DND-41 (cell line): ENCODE results near the gene MAG.

Source experiments
- ATAC-seq: fragments of 200-7000 bp; cut with Tn5 transposase; 3 replicates; pipeline ENCODE4 v1.9.1; 2021; ENCODE audit warnings: low read depth; ENCODE audit not compliant: insufficient read depth
- DNase-seq: peaks from one replicate; pipeline ENCODE4 v3.0.0-alpha.2; 2020
- H2AFZ ChIP-seq: 2 replicates; pipeline ENCODE4 v1.6.0; 2012; ENCODE audit warnings: low read depth, low read length
- H3K27ac ChIP-seq: 2 replicates; pipeline ENCODE4 v1.5.1; 2012; ENCODE audit warnings: low read length, inconsistent platforms
- H3K27me3 ChIP-seq: fragments of 200-600 bp; sonication (generic); 2 replicates; pipeline ENCODE4 v1.6.0; 2012; ENCODE audit warnings: low read length, mild to moderate bottlenecking, inconsistent platforms; ENCODE audit not compliant: insufficient read depth, poor library complexity
- H3K36me3 ChIP-seq: 2 replicates; pipeline ENCODE4 v1.5.1; 2012; ENCODE audit warnings: low read length, inconsistent platforms; ENCODE audit not compliant: insufficient read depth
- H3K4me1 ChIP-seq: 2 replicates; pipeline ENCODE4 v1.5.1; 2012; ENCODE audit warnings: mild to moderate bottlenecking, low read length; ENCODE audit not compliant: insufficient read depth
- H3K4me2 ChIP-seq: 2 replicates; pipeline ENCODE4 v1.6.0; 2012; ENCODE audit warnings: mild to moderate bottlenecking, moderate library complexity, low read length, inconsistent platforms; ENCODE audit not compliant: insufficient read depth
- H3K4me3 ChIP-seq, 2 experiments: fragments of 200-600 bp in 1 of 2; shearing (Covaris generic) in 1 of 2; 2 replicates each; pipeline ENCODE4 v1.5.1; 2012 to 2016; ENCODE audit warnings: inconsistent platforms in 2 of 2, low read length in 2 of 2, mild to moderate bottlenecking in 2 of 2, low read depth in 1 of 2, moderate library complexity in 1 of 2
- H3K79me2 ChIP-seq: 2 replicates; pipeline ENCODE4 v1.6.0; 2012; ENCODE audit warnings: low read length, inconsistent platforms; ENCODE audit not compliant: insufficient read depth
- H3K9ac ChIP-seq: 2 replicates; pipeline ENCODE4 v1.6.0; 2012; ENCODE audit warnings: low read depth, mild to moderate bottlenecking, inconsistent platforms, low read length, moderate library complexity
- H3K9me3 ChIP-seq: 2 replicates; pipeline ENCODE4 v1.5.1; 2012; ENCODE audit warnings: low read length, moderate library complexity, mild to moderate bottlenecking, inconsistent platforms; ENCODE audit not compliant: insufficient read depth, severe bottlenecking
- H4K20me1 ChIP-seq: 2 replicates; pipeline ENCODE4 v1.6.0; 2012; ENCODE audit warnings: low read length; ENCODE audit not compliant: insufficient read depth
- CTCF ChIP-seq: IDR thresholded peaks from 2 replicates; pipeline ENCODE4 v1.5.1; 2012; ENCODE audit warnings: borderline replicate concordance, low read length, moderate library complexity, mild to moderate bottlenecking; ENCODE audit not compliant: poor library complexity, severe bottlenecking; ENCODE audit errors: extremely low read depth
- EZH2 ChIP-seq: IDR thresholded peaks from 3 replicates; pipeline ENCODE4 v1.6.1; 2012; ENCODE audit warnings: borderline replicate concordance, low read depth, mild to moderate bottlenecking, moderate library complexity, low read length, inconsistent platforms; ENCODE audit not compliant: severe bottlenecking

MAG gene

DNA sequence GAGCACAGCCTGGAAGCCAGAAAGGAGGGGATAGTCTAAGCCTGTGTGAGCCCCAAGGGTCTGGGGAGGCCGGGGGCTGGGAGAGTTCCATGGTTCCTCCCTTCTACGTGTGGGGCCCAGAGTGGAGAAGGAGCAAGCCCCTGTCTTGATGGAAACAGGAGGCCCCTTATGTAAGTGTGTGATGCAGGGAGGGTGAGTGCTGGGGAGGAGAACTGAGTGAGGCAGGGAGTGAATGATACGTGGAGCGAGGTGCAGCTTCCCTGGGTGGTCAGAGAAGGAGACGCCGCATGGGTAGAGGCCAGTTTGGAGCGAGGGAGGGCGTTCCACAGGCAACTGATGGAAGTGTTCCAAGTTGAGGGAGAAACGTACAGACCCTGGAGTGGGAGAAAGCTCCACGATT is 16.0 kb downstream of the MAG start:
- Histone ChIP-seq H3K27ac (no peak overlapping the region), H4K20me1 (no peaks in the 10 kb centered on the region), H2AFZ (no peak overlapping the region), H3K36me3 (no peaks in the 10 kb centered on the region), H3K4me2 (no peak overlapping the region), H3K9ac (no peak overlapping the region), H3K27me3 (no peaks in the 10 kb centered on the region), H3K4me1 (no peaks in the 10 kb centered on the region), H3K79me2 (no peaks in the 10 kb centered on the region), H3K9me3 (no peaks in the 10 kb centered on the region), H3K4me3 (no peak overlapping the region)
- DNase-seq: no peak
- TF ChIP-seq CTCF: no peak
- no peak for TF ChIP-seq EZH2
- ATAC-seq: no peak

- H2AFZ ChIP-seq: no peak overlapping the region
- no peak overlapping the region for H3K4me2 ChIP-seq
- no peaks in the 10 kb centered on the region for H3K27me3 ChIP-seq
- no peaks in the 10 kb centered on the region for H3K36me3 ChIP-seq
- no peak for DNase-seq
- H3K9ac ChIP-seq: no peak overlapping the region
- H3K9me3 ChIP-seq: no peaks in the 10 kb centered on the region
- no peaks in the 10 kb centered on the region for H3K4me1 ChIP-seq
- H4K20me1 ChIP-seq: 0 out of 2 replicates have a peak, but pooled peaks cover under 1% of the 10 kb centered on the region
- TF ChIP-seq EZH2: no peak
- TF ChIP-seq CTCF: no peak
- no peak overlapping the region for H3K27ac ChIP-seq
- no peak overlapping the region for H3K4me3 ChIP-seq
- ATAC-seq: no peak
- H3K79me2 ChIP-seq: no peaks in the 10 kb centered on the region
Measured at GRCh38 chr19:35308910-35309309, 16.9 kb downstream of the MAG start.

DNA sequence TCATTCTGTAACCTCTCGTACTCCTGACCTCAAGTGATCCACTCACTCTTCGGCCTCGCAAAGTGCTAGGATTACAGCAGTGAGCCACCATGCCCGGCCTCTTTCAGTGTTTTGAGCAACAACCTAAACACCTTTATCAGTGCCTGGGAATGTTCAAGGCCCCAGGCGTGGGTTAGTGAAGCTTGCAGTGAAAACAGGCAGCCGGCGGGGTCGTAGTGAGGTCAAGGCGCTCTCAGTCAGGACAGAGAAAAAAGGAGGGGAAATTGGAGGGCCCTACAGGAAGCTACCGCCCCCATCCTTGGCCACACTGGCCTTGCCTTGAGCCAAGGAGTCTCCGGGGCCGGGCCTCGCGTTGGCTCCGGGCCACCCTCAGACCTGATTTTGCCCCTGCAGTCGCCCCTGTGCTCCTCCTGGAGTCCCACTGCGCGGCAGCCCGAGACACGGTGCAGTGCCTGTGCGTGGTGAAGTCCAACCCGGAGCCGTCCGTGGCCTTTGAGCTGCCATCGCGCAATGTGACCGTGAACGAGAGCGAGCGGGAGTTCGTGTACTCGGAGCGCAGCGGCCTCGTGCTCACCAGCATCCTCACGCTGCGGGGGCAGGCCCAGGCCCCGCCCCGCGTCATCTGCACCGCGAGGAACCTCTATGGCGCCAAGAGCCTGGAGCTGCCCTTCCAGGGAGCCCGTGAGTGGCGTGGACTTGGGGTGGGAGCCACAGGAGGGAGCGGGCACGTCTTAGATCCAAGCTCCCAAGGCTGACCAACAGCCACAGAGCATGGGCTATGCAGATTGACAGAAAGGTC is 17.7 kb downstream of the MAG start:
- H3K9me3 ChIP-seq: no peaks in the 10 kb centered on the region
- H3K4me2 ChIP-seq: no peak overlapping the region
- H3K27me3 ChIP-seq: no peaks in the 10 kb centered on the region
- H3K36me3 ChIP-seq: no peaks in the 10 kb centered on the region
- no peak for ATAC-seq
- H3K9ac ChIP-seq: no peak overlapping the region
- no peak overlapping the region for H2AFZ ChIP-seq
- H3K4me3 ChIP-seq: no peak overlapping the region
- no peak overlapping the region for H3K27ac ChIP-seq
- H3K79me2 ChIP-seq: no peaks in the 10 kb centered on the region
- 0 out of 2 replicates have a peak, but pooled peaks cover 2% of the 10 kb centered on the region for H4K20me1 ChIP-seq
- DNase-seq: no peak
- TF ChIP-seq EZH2 (no peak), CTCF (no peak)
- no peaks in the 10 kb centered on the region for H3K4me1 ChIP-seq
